Keratinocyte (primary cell): Measurements from ENCODE around the gene SNX24. TPM values are rescaled to one million over a fixed set of nuclear protein-coding genes. Genes with fewer than 3 reads are reported as not detected.

Source experiments
- DNase-seq: peaks from one replicate; pipeline ENCODE4 v3.0.0-alpha.2; 2011; ENCODE audit warnings: low read depth, missing footprints, low spot score
- FAIRE-seq: peaks from 2 replicates; lab custom pipeline; 2011; peaks lifted over from hg19 to GRCh38; lab: Jason Lieb, UNC
- H2AFZ ChIP-seq: 2 replicates; pipeline ENCODE4 v1.6.0; 2012; ENCODE audit warnings: low read length, control low read depth, inconsistent platforms; ENCODE audit not compliant: control insufficient read depth
- H3K27ac ChIP-seq: 2 replicates; pipeline ENCODE4 v1.5.1; 2011; ENCODE audit warnings: low read length; ENCODE audit not compliant: control insufficient read depth, insufficient read depth
- H3K27me3 ChIP-seq: 3 replicates; pipeline ENCODE4 v1.6.0; 2011; ENCODE audit warnings: low read length; ENCODE audit not compliant: control insufficient read depth, insufficient read depth; ENCODE audit errors: extremely low read depth
- H3K36me3 ChIP-seq, 2 experiments: 2 replicates in 1 of 2; 3 replicates in 1 of 2; pipeline ENCODE4 v1.5.1; 2011; ENCODE audit warnings: low read length in 2 of 2, mild to moderate bottlenecking in 1 of 2; ENCODE audit not compliant: control insufficient read depth in 2 of 2, insufficient read depth in 2 of 2; ENCODE audit errors: extremely low read depth in 1 of 2
- H3K4me1 ChIP-seq: 3 replicates; pipeline ENCODE4 v1.5.1; 2011; ENCODE audit warnings: low read length; ENCODE audit not compliant: control insufficient read depth, insufficient read depth; ENCODE audit errors: extremely low read depth
- H3K4me2 ChIP-seq: 3 replicates; pipeline ENCODE4 v1.6.0; 2011; ENCODE audit warnings: low read depth, low read length; ENCODE audit not compliant: control insufficient read depth, insufficient read depth; ENCODE audit errors: extremely low read depth
- H3K4me3 ChIP-seq, 3 experiments: fragments of 200-600 bp in 1 of 3; sonication (generic) in 1 of 3; 2 replicates in 2 of 3; 3 replicates in 1 of 3; pipeline ENCODE4 v1.5.1; 2011 to 2016; ENCODE audit warnings: low read length in 3 of 3, mild to moderate bottlenecking in 3 of 3, control low read depth in 2 of 3, inconsistent platforms in 1 of 3, low read depth in 1 of 3, mixed read lengths in 1 of 3, mixed run types in 1 of 3, moderate library complexity in 1 of 3; ENCODE audit not compliant: control insufficient read depth in 2 of 3, insufficient read depth in 2 of 3; ENCODE audit errors: extremely low read depth in 1 of 3
- H3K79me2 ChIP-seq: 2 replicates; pipeline ENCODE4 v1.6.0; 2012; ENCODE audit warnings: low read length; ENCODE audit not compliant: control insufficient read depth, insufficient read depth
- H3K9ac ChIP-seq: 3 replicates; pipeline ENCODE4 v1.6.0; 2011; ENCODE audit warnings: low read length; ENCODE audit not compliant: control insufficient read depth, insufficient read depth; ENCODE audit errors: extremely low read depth
- H3K9me1 ChIP-seq: 3 replicates; pipeline ENCODE4 v1.6.0; 2011; ENCODE audit warnings: low read length; ENCODE audit not compliant: control insufficient read depth, insufficient read depth; ENCODE audit errors: extremely low read depth
- H3K9me3 ChIP-seq: 2 replicates; pipeline ENCODE4 v1.5.1; 2012; ENCODE audit warnings: low read depth, low read length; ENCODE audit not compliant: control insufficient read depth
- H4K20me1 ChIP-seq: 3 replicates; pipeline ENCODE4 v1.6.0; 2011; ENCODE audit warnings: low read length; ENCODE audit not compliant: control insufficient read depth, insufficient read depth; ENCODE audit errors: extremely low read depth
- EZH2 ChIP-seq: IDR thresholded peaks from one replicate; pipeline ENCODE4 v1.6.1; 2012; ENCODE audit warnings: inconsistent platforms, mild to moderate bottlenecking, low read length, moderate library complexity
- dilution Hi-C: fragments of 300-500 bp; cut with MboI; formaldehyde crosslinking; loops from one replicate; pipeline ENCODE4 v1.7.0; 2020; ENCODE audit warnings: low sequenced_read_pairs; ENCODE audit not compliant: extremely low pct_ligation_motif_present
- polyA plus RNA-seq, 5 experiments: library from polyadenylated mRNA; depleted of rRNA in 3 of 5; stranded (reverse) in 3 of 5; stranded (forward) in 1 of 5; unstranded in 1 of 5; fragments of >200 nt; gene quantifications; 1 replicate in 1 of 5; 2 replicates in 3 of 5; 3 replicates in 1 of 5; pipeline versions ENCODE4 v1.2.1 to v1.2.3, GENCODE V29; 2011 to 2012; ENCODE audit warnings: missing spikeins in 2 of 5, low read depth in 1 of 5, low replicate concordance in 1 of 5
- TF ChIP-seq, protein P1 (sequence below), 3 experiments: IDR thresholded peaks in 1 of 3; conservative IDR thresholded peaks in 1 of 3; optimal IDR thresholded peaks in 1 of 3; 2 replicates in 2 of 3; 3 replicates in 1 of 3; pipeline versions ENCODE3 to v1.5.1; 2011; ENCODE audit warnings: low read length in 3 of 3, mild to moderate bottlenecking in 3 of 3, moderate library complexity in 2 of 3, control low read depth in 1 of 3, inconsistent platforms in 1 of 3; ENCODE audit not compliant: insufficient read depth in 2 of 3; ENCODE audit errors: extremely low read depth in 1 of 3

SNX24 gene
- polyA plus RNA-seq, 1 donor (not counting 4 experiments of a cell fraction or from before 2014, with no cell fraction given): 15.0 TPM

DNA sequence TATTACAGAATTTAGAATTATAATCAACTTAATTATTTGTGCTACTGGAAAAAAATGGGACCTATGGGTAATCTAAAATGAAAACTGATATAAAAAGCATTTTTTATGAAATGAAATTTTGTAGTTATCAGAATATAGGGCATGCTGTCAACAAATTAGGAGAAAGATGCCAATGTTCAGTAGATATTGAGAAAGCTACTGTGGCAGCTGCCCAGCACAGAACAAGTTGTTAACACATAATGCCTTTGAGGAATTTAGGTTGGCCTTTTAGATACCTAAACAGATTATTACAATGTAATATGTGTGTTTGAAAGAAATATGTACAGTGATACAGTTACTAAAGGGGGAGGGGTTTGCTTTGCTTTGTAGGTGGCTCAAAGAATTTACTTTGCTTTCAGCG is 137.0 kb downstream of the SNX24 start:
- Histone ChIP-seq H2AFZ (no peak overlapping the region), H3K4me2 (no peak overlapping the region), H3K4me1 (no peaks in the 10 kb centered on the region), H3K9me1 (no peaks in the 10 kb centered on the region), H3K27ac (no peak overlapping the region), H3K27me3 (no peaks in the 10 kb centered on the region), H4K20me1 (no peaks in the 10 kb centered on the region), H3K79me2 (no peaks in the 10 kb centered on the region), H3K4me3 (no peak overlapping the region), H3K9me3 (no peaks in the 10 kb centered on the region), H3K9ac (no peak overlapping the region), H3K36me3 (peaks cover 0 to 6% of the 10 kb centered on the region in 2 experiments)
- FAIRE-seq (no peak), DNase-seq (no peak)
- dilution Hi-C loops: no loop called here
- TF ChIP-seq, protein P1, sequence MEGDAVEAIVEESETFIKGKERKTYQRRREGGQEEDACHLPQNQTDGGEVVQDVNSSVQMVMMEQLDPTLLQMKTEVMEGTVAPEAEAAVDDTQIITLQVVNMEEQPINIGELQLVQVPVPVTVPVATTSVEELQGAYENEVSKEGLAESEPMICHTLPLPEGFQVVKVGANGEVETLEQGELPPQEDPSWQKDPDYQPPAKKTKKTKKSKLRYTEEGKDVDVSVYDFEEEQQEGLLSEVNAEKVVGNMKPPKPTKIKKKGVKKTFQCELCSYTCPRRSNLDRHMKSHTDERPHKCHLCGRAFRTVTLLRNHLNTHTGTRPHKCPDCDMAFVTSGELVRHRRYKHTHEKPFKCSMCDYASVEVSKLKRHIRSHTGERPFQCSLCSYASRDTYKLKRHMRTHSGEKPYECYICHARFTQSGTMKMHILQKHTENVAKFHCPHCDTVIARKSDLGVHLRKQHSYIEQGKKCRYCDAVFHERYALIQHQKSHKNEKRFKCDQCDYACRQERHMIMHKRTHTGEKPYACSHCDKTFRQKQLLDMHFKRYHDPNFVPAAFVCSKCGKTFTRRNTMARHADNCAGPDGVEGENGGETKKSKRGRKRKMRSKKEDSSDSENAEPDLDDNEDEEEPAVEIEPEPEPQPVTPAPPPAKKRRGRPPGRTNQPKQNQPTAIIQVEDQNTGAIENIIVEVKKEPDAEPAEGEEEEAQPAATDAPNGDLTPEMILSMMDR (optimal IDR thresholded peaks at IDR 0.05 in 1 of 3, IDR thresholded peaks at IDR 0.05 in 1 of 3, conservative IDR thresholded peaks at IDR 0.05 in 1 of 3; ENCODE audit: extremely low read depth in 1 of 3, insufficient read depth in 2 of 3, low read length in 3 of 3): no peak
- TF ChIP-seq EZH2: no peak

DNA sequence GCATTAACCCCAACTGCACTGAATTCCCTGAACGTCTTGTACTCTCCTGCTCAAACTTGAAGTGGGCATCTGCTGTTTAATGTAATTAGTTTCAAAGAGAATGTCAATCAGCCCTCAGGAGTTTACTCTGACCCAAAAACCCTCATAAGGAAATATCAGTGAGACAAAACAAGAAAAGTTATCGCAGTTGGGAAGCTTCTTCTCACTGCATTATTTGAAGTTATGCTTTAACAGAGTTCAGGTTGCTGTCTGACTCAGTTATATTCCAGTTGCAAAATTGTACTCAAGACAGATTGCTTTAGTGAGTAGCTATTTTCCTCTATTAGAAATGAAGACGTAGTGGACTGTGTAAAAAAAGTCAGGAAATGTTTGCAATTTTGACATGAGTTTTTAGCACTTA is 139.0 kb downstream of the SNX24 start:
- Histone ChIP-seq H3K36me3 (peaks cover 0 to 6% of the 10 kb centered on the region in 2 experiments), H3K27me3 (no peaks in the 10 kb centered on the region), H3K9me1 (no peaks in the 10 kb centered on the region), H4K20me1 (no peaks in the 10 kb centered on the region), H3K79me2 (no peaks in the 10 kb centered on the region), H3K9ac (no peak overlapping the region), H3K4me3 (no peak overlapping the region), H3K27ac (no peak overlapping the region), H3K4me1 (no peaks in the 10 kb centered on the region), H3K9me3 (no peaks in the 10 kb centered on the region), H2AFZ (no peak overlapping the region), H3K4me2 (no peak overlapping the region)
- dilution Hi-C loops: no loop called here
- no peak for DNase-seq
- TF ChIP-seq, protein P1 (optimal IDR thresholded peaks at IDR 0.05 in 1 of 3, IDR thresholded peaks at IDR 0.05 in 1 of 3, conservative IDR thresholded peaks at IDR 0.05 in 1 of 3; ENCODE audit: extremely low read depth in 1 of 3, insufficient read depth in 2 of 3, low read length in 3 of 3): no peak
- no peak for TF ChIP-seq EZH2
- FAIRE-seq: no peak
